ENCODE results near the gene KCNJ12.

The KCNJ12 gene

DNA sequence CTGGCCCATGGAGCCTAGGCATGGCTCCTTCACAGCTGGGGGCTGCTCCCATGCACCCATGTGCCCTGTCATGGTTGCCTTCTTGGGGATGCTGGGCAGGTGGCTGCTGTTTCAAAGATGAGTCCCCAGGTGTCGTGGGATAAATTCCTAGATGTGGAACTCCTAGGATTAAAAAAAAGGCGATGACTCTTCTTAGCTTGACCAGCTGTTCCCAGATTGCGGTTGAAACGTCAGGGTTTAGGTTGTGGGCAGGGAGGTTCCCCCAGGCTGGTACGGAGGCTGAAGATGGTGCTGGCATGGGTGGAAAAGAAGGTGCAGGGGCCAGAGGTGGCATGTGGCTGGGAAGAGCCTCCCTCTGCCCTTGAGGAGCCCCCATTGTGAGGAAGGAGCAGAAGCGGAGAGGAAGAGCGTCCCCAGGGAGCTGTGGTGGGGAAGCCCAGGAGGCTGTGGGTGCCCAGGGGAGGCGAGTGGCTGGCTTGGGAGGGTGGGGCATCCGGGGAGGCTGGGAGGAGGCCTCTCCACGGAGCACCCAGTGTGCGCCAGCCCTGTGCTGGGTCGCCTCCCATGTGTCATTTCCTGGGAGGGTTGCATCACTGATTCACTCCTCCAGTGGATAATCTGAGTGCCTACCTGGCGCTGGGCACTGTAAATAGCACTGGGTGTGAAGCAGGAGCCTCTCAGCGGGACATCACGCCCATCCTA lies 7.5 kb upstream of the KCNJ12 start:
- DNase-seq (ENCODE audit: low read depth), result no peak

DNA sequence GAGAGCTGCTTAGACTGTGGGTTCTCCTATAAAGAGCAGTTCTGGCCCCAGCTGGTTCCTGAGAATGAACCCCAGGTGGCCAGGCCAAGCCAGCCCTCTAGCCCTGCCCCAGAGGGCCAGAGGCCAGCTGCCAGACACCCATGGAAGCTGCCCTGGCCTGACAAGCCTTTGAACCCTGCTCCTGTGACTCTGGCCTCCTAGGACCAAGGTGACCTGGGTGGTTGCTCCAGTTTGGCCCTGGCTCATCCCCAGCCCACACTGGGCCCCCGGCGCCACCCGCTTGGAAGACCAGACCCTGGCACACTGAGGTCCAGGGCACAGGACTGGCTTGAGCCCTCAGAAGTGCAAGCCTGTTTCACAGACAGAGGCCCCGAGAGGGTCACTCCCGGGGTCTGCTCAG lies 6.8 kb upstream of the KCNJ12 start:
- DNase-seq (ENCODE audit: low read depth), result no peak

DNA sequence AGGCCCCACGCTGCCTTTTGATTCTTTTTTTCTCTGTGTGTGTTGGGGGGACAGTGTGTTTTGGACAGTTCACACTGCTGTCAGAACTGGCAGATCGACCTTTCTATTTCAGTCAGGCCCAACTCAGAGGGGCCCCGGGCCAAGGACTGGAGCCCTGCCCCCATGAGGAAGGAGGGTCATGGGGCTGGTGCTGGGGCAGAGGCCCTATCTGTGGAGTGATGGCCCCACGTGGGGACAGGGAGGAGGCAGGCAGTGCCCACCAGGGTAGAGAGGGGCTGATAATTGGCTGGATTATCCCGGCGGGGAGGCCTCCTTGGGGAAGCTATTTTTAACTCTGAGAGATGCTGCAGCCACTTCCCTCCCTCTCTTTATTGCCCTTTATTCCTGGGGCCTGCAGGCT lies 5.7 kb upstream of the KCNJ12 start:
- DNase-seq (ENCODE audit: low read depth), result no peak

DNA sequence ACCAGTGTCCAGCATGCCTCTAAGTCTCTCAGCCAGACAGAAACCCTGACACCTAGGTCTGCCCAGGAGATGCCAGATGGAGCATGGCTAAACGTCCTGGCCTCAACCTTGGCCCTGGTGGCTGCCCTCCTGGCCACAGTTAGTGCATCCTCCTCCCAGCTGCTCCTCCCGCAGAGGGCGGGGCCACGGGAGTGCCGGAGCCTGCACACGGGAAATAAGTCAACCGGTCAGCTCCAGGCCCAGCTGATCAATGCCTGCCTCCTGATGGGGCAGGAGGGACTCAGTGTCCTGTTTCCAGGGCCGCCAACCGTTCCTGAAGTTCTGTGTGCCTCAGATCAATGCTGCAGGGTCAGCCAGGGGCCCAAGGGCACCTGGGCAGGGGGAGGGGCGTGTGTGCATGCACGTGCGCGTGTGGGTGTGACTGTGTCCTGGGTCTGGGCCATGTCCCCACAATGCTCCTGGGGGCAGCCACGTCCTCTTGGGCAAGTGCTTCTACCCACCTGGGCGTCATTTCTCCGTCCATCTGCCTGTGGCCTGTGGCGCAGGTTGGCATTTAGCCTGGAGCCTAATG lies 4.6 kb upstream of the KCNJ12 start:
- no peak for DNase-seq (ENCODE audit: low read depth)

DNA sequence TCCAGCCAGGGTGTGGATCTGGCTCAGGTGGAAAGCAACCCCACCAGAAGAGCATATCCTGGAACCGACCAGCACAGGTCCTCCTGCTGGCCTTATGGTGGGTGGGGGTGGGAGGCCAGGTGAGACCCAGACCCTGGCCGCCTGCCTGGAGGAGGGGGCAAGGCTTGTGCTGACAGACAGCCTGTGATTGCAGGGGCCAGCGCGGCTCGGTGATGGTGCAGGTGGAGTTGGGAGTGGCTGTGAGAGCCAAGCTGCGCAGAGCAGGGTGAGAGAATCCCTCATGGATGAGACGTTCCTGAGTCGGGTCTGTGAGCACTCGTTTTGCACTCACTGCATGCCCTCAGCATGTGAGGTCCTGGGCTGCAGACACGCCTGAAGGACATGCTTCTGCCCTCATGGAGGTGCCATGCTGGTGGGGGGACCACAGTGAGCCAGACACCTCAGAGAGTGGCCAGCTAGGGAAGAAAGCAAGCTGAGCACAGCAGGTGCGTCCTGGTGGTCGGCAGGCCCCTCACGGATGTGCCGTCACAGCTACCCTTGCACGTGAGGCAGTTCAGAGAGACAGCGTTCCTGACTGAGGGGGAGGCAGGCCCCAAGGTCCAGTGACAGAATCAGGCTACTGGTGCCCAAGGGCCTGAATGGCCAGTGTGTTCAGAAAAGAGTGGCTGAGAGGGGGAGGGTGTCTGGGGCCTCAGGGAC lies 3.8 kb upstream of the KCNJ12 start:
- DNase-seq (ENCODE audit: low read depth), result no peak

DNA sequence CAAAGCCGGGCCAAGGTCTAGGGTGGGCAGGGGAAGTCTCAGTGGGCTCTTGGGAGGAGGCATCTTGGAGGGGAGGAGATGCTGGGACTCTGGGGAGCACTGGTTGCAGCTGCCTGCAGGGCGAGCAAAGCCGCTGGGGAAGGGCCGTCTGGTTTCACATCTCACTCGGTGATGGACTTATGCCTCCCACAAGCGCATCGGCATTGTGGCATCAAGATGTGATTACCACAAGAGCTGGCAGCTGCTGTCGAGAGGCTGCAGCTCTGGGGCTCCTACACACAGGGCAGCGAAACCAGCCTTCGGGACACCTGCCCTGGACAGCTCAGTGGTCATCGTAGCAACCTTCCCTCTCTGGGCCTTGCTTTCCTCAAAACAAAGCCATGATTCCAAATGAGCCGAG lies 3.1 kb upstream of the KCNJ12 start:
- no peak for DNase-seq (ENCODE audit: low read depth)

DNA sequence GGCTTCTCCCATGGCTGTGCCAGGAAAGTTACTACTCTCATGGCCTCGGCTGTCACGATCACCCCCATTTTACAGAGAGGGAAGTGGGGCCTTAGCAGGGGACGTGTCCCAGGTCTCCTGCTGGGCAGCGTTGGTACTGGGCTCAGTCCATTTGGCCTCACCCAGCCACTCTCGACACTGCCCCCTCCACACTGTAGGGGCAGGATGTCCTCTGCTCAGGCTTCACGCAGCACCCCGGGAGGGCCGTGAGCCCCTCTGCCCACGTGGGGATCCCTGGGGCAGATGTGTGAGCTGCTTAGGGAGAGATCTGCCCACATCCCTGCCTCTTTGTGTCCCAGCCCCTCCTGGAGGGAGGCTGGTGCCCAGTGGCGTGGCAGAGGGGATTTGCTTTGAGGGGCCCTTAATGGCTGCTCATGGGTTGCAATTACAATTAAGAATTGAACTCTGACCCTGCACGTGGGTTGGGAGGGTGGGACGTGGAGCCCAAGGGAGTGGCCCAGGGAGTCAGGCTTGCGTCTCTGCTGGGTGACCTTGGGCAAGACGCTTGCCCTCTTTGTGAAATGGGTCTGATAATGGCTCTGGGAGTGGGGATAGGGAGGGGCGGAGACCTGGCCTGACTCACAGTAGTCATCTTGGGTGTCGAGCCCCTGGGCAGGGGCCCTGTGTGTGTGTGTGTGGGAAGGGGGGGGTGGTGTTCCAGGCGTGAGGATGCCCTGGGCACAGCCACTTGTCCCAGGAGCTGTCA lies 2.3 kb upstream of the KCNJ12 start:
- no peak for DNase-seq (ENCODE audit: low read depth)

DNA sequence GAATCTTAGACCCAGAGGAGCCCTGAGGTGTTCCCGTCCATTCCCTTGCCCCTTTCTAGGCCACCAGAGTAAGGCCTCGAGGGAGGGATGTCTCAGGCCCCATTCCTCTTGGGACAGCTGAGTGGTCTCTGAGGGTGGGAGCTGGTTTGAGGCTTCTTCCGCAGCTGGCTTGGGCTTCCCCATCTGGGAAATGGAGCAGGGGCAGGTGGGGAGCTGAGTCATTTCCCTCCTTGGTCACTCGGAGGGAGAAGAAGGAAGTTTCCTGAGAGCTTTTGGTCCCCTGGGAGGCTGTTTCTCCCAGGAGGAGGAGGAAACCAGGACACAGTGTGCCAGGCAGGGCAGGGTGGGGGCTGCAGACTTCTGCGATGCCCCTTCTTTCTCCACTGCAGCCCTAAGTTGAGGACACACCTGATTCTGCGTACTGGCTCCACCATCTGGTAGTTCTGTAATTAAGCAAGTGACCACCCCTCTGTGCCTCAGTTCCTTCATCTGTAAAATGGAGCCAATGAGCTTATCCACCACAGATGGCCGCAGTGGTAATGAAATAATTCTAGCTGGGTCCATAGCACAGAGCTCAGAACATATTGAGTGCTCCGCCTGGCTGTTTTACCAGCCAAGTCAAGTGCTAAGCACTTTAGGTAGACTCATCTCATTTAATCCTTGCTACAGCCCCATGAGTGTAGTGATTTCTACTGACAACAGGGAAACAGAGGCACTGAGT lies 1.6 kb upstream of the KCNJ12 start:
- DNase-seq (ENCODE audit: low read depth), result no peak

DNA sequence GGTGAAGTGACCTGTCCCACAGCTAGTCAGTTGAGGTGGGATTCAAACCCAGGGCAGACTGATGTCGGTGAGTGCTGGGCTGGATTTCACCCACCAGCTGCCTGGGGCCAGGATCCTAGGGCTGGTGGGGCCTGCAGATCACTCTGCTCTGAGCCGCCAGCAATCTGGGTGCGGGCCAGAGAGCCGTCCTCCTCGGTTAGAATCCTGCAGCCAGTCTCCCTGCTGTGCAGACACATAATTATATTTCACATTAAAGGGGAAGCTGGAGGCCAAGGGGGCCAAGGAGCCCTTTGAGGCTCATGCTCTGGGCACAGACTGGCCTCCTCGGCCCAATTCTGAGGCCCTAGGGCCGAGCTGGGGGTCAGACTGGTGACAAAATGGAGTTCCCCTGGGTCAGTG lies 996 bp upstream of the KCNJ12 start:
- DNase-seq (ENCODE audit: low read depth), result no peak

DNA sequence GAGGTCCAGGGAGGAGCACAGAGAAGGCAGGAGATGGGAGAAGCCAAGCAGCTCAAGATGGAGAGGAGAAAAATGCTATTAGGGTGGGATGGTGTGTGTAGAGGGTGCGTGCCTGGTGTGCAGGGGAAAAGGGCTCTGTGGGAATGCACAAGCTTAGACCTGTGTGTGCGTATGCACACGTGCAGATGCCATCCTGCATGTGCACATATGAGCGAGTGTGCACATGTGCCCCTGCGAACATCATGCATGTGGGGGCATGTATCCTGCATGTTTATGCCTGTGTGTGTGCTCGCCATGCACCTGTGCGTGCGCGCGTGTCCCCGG lies 438 bp upstream of the KCNJ12 start:
- no peak for DNase-seq (ENCODE audit: low read depth)

DNA sequence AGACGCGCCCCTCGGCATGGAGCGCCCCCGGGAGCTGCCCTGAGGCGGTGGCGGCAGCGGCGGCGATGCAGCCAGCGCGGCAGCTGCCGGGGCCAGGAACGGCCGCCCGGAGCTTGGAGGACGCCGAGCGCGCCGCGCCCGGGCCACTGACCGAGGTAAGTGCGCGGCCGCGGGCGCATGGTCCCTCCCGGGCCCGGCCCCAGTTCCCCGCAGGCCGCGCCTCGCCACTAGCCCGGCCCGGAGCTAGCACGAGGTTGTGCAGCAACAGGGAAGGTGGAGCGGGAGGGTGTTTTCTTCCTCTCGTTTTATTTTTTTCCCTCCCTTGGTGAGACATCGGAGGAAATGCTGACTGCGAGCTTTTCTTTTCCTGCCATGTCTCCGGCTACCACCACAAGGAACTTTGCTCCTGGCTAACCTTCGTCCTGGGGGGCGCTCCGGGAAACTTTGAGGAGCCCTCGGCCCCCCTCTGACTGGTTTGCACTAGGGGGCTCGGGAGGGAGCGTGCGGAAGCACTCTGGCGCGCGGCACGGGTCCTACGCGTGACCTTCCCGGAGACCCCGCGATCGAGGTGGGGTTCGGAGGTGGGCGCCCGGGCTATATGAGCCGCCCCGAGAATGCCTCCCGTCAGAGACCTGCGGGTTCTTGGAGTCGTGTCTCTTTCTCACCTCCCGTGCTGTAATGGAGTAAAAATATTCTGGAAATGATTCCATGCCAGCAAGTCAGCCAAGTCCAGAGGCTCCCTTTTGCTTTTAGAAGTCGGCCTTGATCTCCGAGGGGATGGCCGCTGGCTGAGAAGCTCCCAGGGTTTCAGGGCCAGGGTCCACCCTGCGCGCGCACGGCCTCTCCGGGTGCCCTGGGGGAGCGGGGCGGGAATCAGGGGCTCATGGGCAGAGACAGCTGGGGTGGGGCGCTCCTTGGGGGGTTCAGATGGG lies 868 bp downstream of the KCNJ12 start:
- DNase-seq (ENCODE audit: low read depth), result no peak

DNA sequence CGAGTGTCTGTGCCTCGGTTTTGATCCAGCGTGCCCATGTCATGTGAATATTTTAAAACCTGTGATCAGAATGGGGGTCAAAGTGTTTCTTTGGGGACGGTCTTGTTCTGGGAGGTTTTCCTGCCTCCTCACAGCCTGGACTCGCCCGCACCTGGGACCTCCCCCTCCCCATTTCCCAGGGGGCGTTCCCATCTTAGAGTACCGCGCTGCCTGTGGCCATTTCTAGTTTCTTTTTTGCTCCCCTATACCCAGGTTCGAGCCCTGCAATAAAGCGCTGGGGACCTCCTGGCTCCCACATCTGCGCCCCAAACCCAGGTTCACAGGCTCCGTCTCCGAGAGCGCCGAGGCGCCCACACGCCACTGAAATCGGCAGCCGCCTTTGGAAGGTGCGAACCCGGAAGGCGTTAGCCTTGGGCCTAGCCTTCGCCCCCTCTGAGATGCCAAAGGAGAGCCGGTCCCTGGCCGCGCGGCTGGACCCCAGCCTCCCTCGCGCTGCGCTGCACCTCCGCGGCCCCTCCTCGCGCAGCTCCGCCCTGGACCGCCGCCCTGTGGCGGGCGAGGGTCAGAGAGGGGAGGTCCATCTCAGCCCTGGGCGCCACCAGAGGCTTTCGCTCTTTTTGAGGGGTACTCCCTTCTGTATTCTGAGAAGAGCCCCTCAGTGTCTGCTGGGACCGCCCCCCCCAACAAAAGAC lies 1.7 kb downstream of the KCNJ12 start:
- DNase-seq (ENCODE audit: low read depth), result no peak

DNA sequence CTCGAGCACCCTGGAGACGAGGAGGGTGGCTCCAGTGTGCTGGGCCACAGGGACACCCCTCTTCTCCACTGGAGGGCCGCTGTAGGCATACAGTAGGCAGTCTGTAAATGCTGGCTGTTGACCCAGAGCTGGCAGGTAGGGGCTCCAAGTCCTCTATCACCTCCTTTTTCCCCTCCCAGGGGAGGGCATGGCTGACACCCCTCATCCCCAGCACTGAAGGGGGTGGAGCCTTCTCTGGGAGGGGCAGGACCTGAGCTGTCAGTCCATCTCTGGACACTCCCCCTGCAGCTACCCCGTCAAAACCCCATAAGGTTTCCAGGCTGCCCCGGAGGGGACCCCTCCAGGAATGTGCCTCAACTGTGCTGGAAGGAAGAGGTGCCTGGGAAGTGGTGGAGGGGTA lies 2.4 kb downstream of the KCNJ12 start:
- DNase-seq (ENCODE audit: low read depth), result no peak

DNA sequence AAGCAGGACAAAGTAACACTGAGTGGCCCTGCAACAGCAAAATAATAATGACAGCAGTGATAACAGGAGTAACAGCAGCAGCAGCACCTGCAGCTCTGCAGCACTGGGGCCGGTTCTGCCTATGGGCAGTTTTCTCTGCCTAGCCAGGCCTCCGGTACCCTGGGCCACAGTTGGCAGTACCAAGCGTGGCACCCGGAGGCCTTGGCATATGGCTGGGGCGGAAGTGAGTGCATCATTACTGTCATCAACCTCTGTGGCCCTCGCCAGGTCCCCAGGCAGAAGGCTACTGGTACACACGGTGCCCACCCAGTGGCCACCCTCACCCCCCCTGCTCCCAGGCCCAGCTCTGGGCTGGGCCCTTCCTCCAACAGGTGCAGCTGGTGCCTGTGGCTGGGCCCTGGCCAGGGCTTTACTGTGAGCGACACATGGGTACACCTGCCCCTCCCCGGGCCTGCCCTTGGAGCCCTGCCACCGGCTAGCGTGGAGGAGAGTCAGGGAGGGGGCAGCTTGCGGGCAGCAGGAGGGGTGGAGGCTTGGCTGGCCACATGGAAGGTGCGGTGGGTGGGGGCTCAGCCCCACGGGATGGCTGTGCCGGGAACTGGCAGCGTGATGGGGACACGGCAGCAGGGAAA lies 3.0 kb downstream of the KCNJ12 start:
- DNase-seq (ENCODE audit: low read depth), result no peak

DNA sequence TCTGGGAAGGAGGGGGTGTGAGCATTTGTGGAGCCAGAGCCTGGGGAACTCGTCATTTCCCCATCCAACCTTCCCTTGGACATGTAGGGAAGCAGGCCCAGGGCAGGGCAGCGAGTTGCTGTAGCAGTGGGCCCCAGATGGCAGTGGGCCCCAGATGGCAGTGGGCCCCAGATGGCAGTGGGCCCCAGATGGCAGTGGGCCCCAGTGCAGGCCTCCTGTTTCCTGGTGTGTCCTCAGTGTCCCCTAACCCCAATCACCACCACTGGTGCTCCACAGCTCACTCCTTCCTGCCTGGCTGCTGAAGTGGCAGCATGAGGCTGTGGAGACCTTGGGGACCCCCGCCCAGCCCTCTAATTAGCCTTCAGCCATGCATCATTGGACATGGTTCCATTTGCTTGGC lies 4.5 kb downstream of the KCNJ12 start:
- no peak for DNase-seq (ENCODE audit: low read depth)

DNA sequence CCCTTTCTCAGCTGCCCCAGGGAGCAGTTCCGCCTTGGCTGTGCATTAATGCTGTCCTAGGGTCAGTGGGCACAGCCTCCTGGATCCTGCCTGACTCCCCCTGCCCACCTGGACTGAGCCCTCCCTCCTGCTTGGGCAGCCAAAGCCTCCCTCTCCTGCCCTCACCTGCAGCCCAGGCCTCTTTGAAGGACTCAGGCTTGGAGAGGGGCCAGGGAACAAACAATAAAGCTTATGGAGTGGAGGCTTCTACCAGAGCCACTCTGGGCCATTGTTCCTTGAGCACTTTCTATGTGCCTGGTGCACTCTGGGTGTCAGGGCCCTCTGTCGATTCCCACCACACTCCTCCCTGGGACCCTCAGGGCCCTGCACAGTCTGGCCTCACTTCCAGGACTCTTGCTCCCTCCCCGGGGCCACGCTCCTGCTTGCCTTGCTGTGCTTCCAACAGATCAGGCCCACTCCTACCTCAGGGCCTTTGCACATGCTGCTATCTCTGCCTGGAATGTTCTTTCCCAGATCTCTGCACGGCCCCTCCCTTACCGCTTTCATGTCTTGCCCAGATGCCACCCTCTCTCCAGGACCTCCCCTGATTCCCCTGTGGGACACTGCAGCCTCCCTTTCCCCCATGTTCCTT lies 5.0 kb downstream of the KCNJ12 start:
- DNase-seq (ENCODE audit: low read depth), result no peak

DNA sequence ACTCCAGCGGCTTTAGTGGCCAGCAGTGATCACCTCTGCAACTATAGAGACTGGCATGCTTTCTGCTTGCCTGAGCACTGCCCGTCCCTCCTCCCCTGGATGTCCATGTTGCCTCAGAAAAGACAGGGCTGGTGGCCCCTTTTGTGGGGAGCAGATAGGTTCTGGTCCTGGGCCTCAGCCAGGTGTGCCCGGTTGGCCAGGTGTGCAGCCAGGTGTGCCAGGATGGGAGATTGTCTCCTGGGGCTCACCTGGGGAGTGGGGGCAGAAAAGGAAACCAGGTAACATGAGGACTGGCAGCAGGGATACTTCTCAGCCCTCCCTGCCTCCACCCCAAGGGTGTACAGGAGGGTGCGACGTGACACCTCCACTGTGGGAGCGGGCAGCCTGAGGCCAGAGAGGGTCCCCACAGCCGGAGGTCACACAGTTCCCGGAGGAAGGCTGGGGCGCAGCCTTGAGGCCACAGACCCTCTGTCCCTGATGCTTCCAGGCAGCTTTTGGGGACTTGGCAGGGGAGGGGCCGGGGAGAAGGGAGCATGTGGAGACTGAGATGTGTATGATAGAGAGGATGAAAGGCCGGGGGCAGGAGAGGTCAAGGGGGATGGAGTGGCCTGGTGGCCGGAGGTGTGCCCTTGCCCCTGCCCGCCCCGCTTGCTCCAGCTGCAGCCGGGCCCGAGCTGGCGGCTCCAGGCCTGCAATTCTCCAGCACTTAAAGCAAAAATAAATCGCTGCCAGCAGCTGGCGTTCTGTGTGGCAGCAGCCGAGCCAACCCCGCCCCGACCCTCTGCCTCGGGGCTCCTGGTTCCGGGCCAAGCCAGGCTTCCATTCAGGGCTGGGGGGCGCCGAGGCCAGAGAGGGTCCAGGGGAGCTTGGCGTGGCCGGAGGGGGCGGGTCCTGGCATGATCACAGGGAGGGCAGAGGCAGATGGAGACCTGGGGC lies 6.7 kb downstream of the KCNJ12 start:
- no peak for DNase-seq (ENCODE audit: low read depth)

DNA sequence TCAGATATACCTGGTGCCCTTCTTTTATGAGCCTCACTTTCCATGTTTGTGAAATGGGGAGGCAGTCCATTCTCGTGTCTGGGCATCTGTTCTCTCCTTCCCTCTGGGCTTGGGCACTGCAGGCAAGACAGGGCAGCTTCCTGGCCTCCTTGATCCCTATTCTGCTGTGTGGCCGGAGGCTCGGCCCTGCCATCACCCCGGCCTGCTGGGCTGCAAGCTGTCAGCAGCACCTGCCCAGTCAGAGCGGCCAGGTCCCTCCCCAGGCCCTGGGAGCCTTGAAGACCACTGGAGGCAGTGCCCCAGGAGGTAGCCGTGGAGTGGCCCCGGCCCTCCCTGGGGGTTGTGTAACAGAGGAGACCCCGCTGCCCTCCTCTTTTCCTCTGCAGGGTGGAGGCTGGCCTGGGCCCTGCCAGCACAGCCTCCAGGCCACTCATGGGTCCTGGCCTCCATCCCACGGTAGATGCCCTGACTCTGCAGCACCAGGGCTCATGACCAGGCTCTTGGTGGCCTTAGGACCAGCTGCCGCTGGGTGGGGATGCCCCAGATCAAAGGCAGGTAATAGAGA lies 9.2 kb downstream of the KCNJ12 start:
- DNase-seq (ENCODE audit: low read depth), result no peak

Measured in stimulated activated CD8-positive, alpha-beta memory T cell treated with anti-CD3 and anti-CD28 coated beads, Interleukin-4, amount 100 ng/mL, for 24 hours (primary cell).